Adrenal gland (tissue), 12 donors: ENCODE data around the gene CACUL1. TPM values are rescaled to one million over a fixed set of nuclear protein-coding genes. Genes with fewer than 3 reads are reported as not detected.

ENCODE experiments used
- DNase-seq, 7 donors: peaks; one replicate each; pipeline ENCODE4 v3.0.0-alpha.2; 2019 to 2020
- H3K27ac ChIP-seq, 5 donors: fragments of 200-600 bp; sonication (generic) in 4 of 5; 1 replicate in 3 of 5; 2 replicates in 2 of 5; pipeline versions ENCODE4 v1.5.1 to v1.8.0; 2016 to 2020; ENCODE audit warnings: mild to moderate bottlenecking in 1 of 5
- H3K27me3 ChIP-seq: fragments of 200-600 bp; 2 replicates; pipeline ENCODE4 v1.8.0; 2021
- H3K36me3 ChIP-seq, 2 donors: fragments of 200-600 bp; replicated peaks in 1 of 2; 1 replicate in 1 of 2; 2 replicates in 1 of 2; pipeline versions ENCODE4 v1.5.1 to v1.8.0; 2018 to 2022
- H3K4me1 ChIP-seq, 2 donors: fragments of 200-600 bp; replicated peaks in 1 of 2; 1 replicate in 1 of 2; 2 replicates in 1 of 2; pipeline versions ENCODE4 v1.5.1 to v1.8.0; 2018 to 2021
- H3K4me3 ChIP-seq, 4 donors: fragments of 200-600 bp; sonication (generic) in 3 of 4; one replicate each; pipeline ENCODE4 v1.5.1; 2016 to 2018
- H3K9me3 ChIP-seq, 3 donors: fragments of 200-600 bp; sonication (generic) in 1 of 3; replicated peaks in 1 of 3; 1 replicate in 2 of 3; 2 replicates in 1 of 3; pipeline versions ENCODE4 v1.5.1 to v1.8.0; 2016 to 2021
- CTCF ChIP-seq, 6 experiments: fragments of 450-650 bp in 4 of 6; fragments of 200-600 bp in 2 of 6; sonication (generic) in 1 of 6; IDR thresholded peaks; 1 replicate in 5 of 6; 2 replicates in 1 of 6; pipeline versions ENCODE4 v1.5.1 to v1.8.0; 2016 to 2021; ENCODE audit warnings: antibody characterized with exemption in 6 of 6, mild to moderate bottlenecking in 2 of 6, moderate library complexity in 1 of 6
- POLR2A ChIP-seq, 2 donors: fragments of 450-650 bp; IDR thresholded peaks; one replicate each; pipeline ENCODE4 v1.6.1; 2017; ENCODE audit warnings: antibody characterized with exemption in 2 of 2, mild to moderate bottlenecking in 2 of 2, moderate library complexity in 1 of 2
- WGBS, 4 donors: extraction: QIAGEN DNeasy Blood & Tissue Kit in 2 of 4; methylation state at CpG; one replicate each; pipeline versions ENCODE4 v1.1.5 to v1.1.7; 2013 to 2017; 5-methylcytosine and 5-hydroxymethylcytosine counted together
- intact Hi-C, 2 donors: fragments of 100-400 bp; cut with DNase I; formaldehyde crosslinking; loops; one replicate each; pipeline versions ENCODE4 v1.14.1 to v1.15.0; 2022 to 2023
- polyA plus RNA-seq, 3 donors: library from polyadenylated mRNA; stranded (reverse); fragments of 200-250 nt in 2 of 3; fragments of 350-450 nt in 1 of 3; fragmentation: Illumina TruSeq in 1 of 3; extraction: RNeasy Lipid Tissue Mini Kit (QIAGEN cat#74804) in 1 of 3; gene quantifications; one replicate each; pipeline ENCODE4 v1.2.3, GENCODE V29; 2013 to 2014
- total RNA-seq, 9 donors: library from RNA; depleted of rRNA in 4 of 9; stranded (reverse); fragments of >200 nt in 4 of 9; fragments of 120-200 nt in 1 of 9; fragmentation: NEBNext Ultra II Directional in 1 of 9; extraction: Animal tissue kit (Norgen Biotek cat#: 25700) in 1 of 9; gene quantifications; one replicate each; pipeline versions ENCODE4 v1.1.0 to v1.2.4, GENCODE V29; 2013 to 2023
- donor health status: healthy with polysubstance abuse.
- donor health status: Bipolar disorder and iron deficiency.
- donor health status: DM: yes; HTN: yes; CAD: no.
- donor health status: DM: no; HTN: no; CAD: no.
- donor health status: DM: no; HTN: no; CAD: no.
- donor health status: DM: yes; HTN: yes; CAD: no.

CACUL1 gene
- total and polyA plus RNA-seq, 12 donors: 6.9 to 70.0 (median 30.9) TPM

GRCh38 chr10:118689070-118689858 lies 65.5 kb downstream of the CACUL1 start:
- H3K27ac ChIP-seq: no peak overlapping the region
- no peaks in the 10 kb centered on the region for H3K27me3 ChIP-seq
- H3K4me1 ChIP-seq: no peaks in the 10 kb centered on the region
- DNase-seq: no peak
- no peak overlapping the region for H3K4me3 ChIP-seq
- H3K9me3 ChIP-seq: no peaks in the 10 kb centered on the region
- H3K36me3 ChIP-seq: peaks cover 0 to 26% of the 10 kb centered on the region in 2 donors
- WGBS, 4 donors: 84 to 96% (median 92%) methylated on average over 4 of the region's 4 CpGs
- TF ChIP-seq POLR2A (IDR thresholded peaks at IDR 0.05): no peak
- intact Hi-C loops: no loop called here

GRCh38 chr10:118687472-118687871 lies 67.3 kb downstream of the CACUL1 start:
- H3K36me3 ChIP-seq: peaks cover 0 to 30% of the 10 kb centered on the region in 2 donors
- H3K4me3 ChIP-seq: no peak overlapping the region
- no peaks in the 10 kb centered on the region for H3K27me3 ChIP-seq
- H3K9me3 ChIP-seq: no peaks in the 10 kb centered on the region
- H3K4me1 ChIP-seq: peaks cover 0 to under 1% of the 10 kb centered on the region in 2 donors
- TF ChIP-seq CTCF (IDR thresholded peaks at IDR 0.05) (no peak), POLR2A (IDR thresholded peaks at IDR 0.05) (no peak)
- no peak overlapping the region for H3K27ac ChIP-seq
- no peak for DNase-seq
- intact Hi-C loops: no loop called here

GRCh38 chr10:118682533-118682932 lies 72.2 kb downstream of the CACUL1 start:
- Histone ChIP-seq H3K27me3 (no peaks in the 10 kb centered on the region), H3K27ac (no peak overlapping the region), H3K36me3 (peaks cover 0 to 25% of the 10 kb centered on the region in 2 donors), H3K4me1 (peaks cover 0 to 4% of the 10 kb centered on the region in 2 donors), H3K4me3 (no peak overlapping the region), H3K9me3 (no peaks in the 10 kb centered on the region)
- DNase-seq: no peak
- intact Hi-C loops: no loop called here
- 81 to 89% (median 89%) methylated on average over 6 of the region's 6 CpGs for WGBS, 4 donors
- TF ChIP-seq POLR2A (IDR thresholded peaks at IDR 0.05): no peak
- no peak for TF ChIP-seq CTCF (IDR thresholded peaks at IDR 0.05)

GRCh38 chr10:118680197-118680596 lies 74.6 kb downstream of the CACUL1 start:
- Histone ChIP-seq H3K9me3 (no peaks in the 10 kb centered on the region), H3K4me3 (no peak overlapping the region), H3K36me3 (peaks cover 0 to 13% of the 10 kb centered on the region in 2 donors), H3K4me1 (peaks cover 0 to 4% of the 10 kb centered on the region in 2 donors), H3K27me3 (no peaks in the 10 kb centered on the region), H3K27ac (no peak overlapping the region)
- no peak for DNase-seq
- no peak for TF ChIP-seq POLR2A (IDR thresholded peaks at IDR 0.05)
- no peak for TF ChIP-seq CTCF (IDR thresholded peaks at IDR 0.05)
- intact Hi-C loops: no loop called here
- WGBS, 4 donors: 94 to 100% (median 99%) methylated on average over 1 of the region's 1 CpG
